Mesendoderm (in vitro differentiated cells): ENCODE measurements around the gene PLA1A.
A peak's percentile ranks its signal among the peaks of the same experiment; 100 is the strongest.

Source experiments
- DNase-seq: peaks from one replicate; pipeline ENCODE4 v3.0.0; 2013
- H2AK5ac ChIP-seq: 2 replicates; pipeline ENCODE4 v1.6.1; 2013; ENCODE audit warnings: low read length, inconsistent platforms
- H2BK120ac ChIP-seq: 2 replicates; pipeline ENCODE4 v1.6.1; 2013; ENCODE audit warnings: low read depth, mild to moderate bottlenecking, low read length, moderate library complexity, mixed read lengths
- H2BK15ac ChIP-seq: replicated peaks from 2 replicates; pipeline ENCODE4 v1.6.1; 2013; ENCODE audit warnings: low read depth, mild to moderate bottlenecking, moderate library complexity
- H2BK5ac ChIP-seq: 2 replicates; pipeline ENCODE4 v1.6.1; 2013; ENCODE audit warnings: low read length, inconsistent platforms
- H3K18ac ChIP-seq: 2 replicates; pipeline ENCODE4 v1.6.1; 2013; ENCODE audit warnings: mild to moderate bottlenecking, low read length, mixed read lengths
- H3K23ac ChIP-seq: one replicate; pipeline ENCODE4 v1.6.1; 2013; ENCODE audit warnings: low read length
- H3K27ac ChIP-seq: 2 replicates; pipeline ENCODE4 v1.5.1; 2013; ENCODE audit warnings: low read depth, mild to moderate bottlenecking, inconsistent platforms, low read length, moderate library complexity
- H3K27me3 ChIP-seq: 2 replicates; pipeline ENCODE4 v1.6.1; 2013; ENCODE audit warnings: low read length, control low read depth, mild to moderate bottlenecking, inconsistent platforms; ENCODE audit not compliant: insufficient read depth, poor library complexity
- H3K36me3 ChIP-seq: 2 replicates; pipeline ENCODE4 v1.6.1; 2013; ENCODE audit warnings: low read length, inconsistent platforms; ENCODE audit not compliant: control insufficient read depth, insufficient read depth
- H3K4ac ChIP-seq: one replicate; pipeline ENCODE4 v1.6.1; 2013; ENCODE audit warnings: low read depth, mild to moderate bottlenecking, low read length, moderate library complexity
- H3K4me1 ChIP-seq: 2 replicates; pipeline ENCODE4 v1.6.1; 2013; ENCODE audit warnings: low read depth, low read length, inconsistent platforms; ENCODE audit not compliant: control insufficient read depth
- H3K4me2 ChIP-seq: 2 replicates; pipeline ENCODE4 v1.6.1; 2013; ENCODE audit warnings: low read length
- H3K4me3 ChIP-seq: 2 replicates; pipeline ENCODE4 v1.5.1; 2013; ENCODE audit warnings: mild to moderate bottlenecking, low read length
- H3K56ac ChIP-seq: one replicate; pipeline ENCODE4 v1.6.1; 2013; ENCODE audit warnings: low read length
- H3K79me1 ChIP-seq: 2 replicates; pipeline ENCODE4 v1.6.1; 2013; ENCODE audit warnings: low read length, inconsistent platforms
- H3K79me2 ChIP-seq: 2 replicates; pipeline ENCODE4 v1.6.1; 2013; ENCODE audit warnings: mild to moderate bottlenecking, low read length; ENCODE audit not compliant: control insufficient read depth, insufficient read depth
- H3K9ac ChIP-seq: 2 replicates; pipeline ENCODE4 v1.6.1; 2013; ENCODE audit warnings: low read length, inconsistent platforms
- H4K5ac ChIP-seq: one replicate; pipeline ENCODE4 v1.6.1; 2013; ENCODE audit warnings: low read length
- H4K8ac ChIP-seq: one replicate; pipeline ENCODE4 v1.6.1; 2013; ENCODE audit warnings: low read depth, mild to moderate bottlenecking, control low read depth, low read length, moderate library complexity
- WGBS: extraction: QIAGEN DNeasy Blood & Tissue Kit; methylation state at CpG from one replicate; pipeline ENCODE4 v1.1.7; 2013; ENCODE audit warnings: low lambda C conversion rate, missing lambda C conversion rate; ENCODE audit not compliant: insufficient coverage; ENCODE audit errors: extremely low coverage; 5-methylcytosine and 5-hydroxymethylcytosine counted together

PLA1A gene

DNA sequence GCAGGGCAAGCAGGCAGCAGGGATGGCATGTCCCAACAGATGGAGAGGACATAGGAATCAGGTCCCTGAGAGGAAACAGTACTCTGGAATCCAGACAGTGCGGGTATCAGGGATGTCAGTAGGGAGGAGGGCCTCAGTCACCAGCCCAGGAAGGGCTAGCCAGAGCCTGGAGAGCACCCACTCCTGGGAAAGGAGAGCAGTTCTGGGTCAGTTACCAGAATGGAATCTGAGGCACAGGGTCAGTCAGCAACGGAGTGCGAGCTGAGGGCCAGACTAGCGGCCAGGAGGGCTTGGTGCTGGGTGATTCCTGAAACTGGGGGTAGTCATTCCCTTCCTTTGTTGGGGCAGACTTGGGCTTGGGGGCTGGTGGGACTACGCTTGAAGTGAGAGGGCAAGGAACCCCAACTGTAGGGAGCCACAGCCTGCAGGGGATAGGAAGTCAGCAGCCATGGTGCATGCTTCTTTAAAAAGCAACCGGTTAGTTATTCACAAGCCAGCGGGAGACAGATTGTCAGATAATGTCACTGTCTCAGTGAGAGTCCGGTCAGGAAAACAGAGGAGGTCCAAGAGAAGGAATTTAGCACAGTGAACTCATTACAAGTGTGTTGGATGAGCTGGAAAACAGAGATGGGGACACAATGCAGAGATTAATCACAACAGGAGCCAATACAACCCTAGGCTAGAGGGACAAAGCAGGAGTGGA is 27.9 kb downstream of the PLA1A start:
- Histone ChIP-seq H3K79me1 (no peaks in the 10 kb centered on the region), H3K27ac (no peak overlapping the region), H3K56ac (peak overlapping the region; percentile 71), H3K18ac (no peak overlapping the region), H4K5ac (no peak overlapping the region), H2BK15ac (no peak overlapping the region), H3K4me2 (no peak overlapping the region), H3K4ac (no peak overlapping the region), H3K79me2 (no peaks in the 10 kb centered on the region), H3K4me3 (no peak overlapping the region), H3K4me1 (peaks cover 11% of the 10 kb centered on the region), H4K8ac (no peak overlapping the region), H2BK120ac (no peak overlapping the region), H3K36me3 (no peaks in the 10 kb centered on the region), H2BK5ac (peak overlapping the region; percentile 4), H3K27me3 (no peaks in the 10 kb centered on the region), H3K9ac (no peak overlapping the region), H2AK5ac (peak overlapping the region; percentile 22), H3K23ac (no peak overlapping the region)
- no CpG with 5 or more reads among the region's 8 CpGs for whole genome bisulfite sequencing
- peak; percentile 67 for DNase-seq

DNA sequence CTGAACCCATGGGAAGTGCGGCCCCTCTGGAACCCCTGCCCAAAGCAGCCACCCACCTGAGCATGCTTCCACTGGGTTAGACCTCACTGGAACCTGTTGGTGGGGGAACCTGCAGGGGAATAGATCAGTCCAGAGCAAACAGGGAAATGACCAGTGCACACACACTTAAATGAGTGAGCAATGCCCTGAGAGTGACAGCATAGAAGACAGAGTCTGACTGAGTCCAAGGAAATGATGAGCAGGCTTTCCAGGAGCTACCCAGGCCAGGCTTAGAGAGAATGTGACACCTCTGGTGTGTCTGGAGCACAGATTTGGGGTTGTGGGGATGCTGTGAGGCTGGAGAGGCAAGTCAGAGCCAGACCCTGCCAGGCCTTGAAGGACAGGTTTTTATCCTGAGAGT is 28.5 kb downstream of the PLA1A start:
- Histone ChIP-seq H2AK5ac (no peak overlapping the region), H3K56ac (no peak overlapping the region), H3K79me2 (no peaks in the 10 kb centered on the region), H3K27me3 (no peaks in the 10 kb centered on the region), H3K4me2 (no peak overlapping the region), H3K4me1 (peaks cover 11% of the 10 kb centered on the region), H3K4me3 (no peak overlapping the region), H2BK5ac (no peak overlapping the region), H3K18ac (no peak overlapping the region), H3K36me3 (no peaks in the 10 kb centered on the region), H4K5ac (no peak overlapping the region), H3K9ac (no peak overlapping the region), H2BK120ac (no peak overlapping the region), H2BK15ac (no peak overlapping the region), H3K27ac (no peak overlapping the region), H3K23ac (no peak overlapping the region), H3K4ac (no peak overlapping the region), H4K8ac (no peak overlapping the region), H3K79me1 (no peaks in the 10 kb centered on the region)
- WGBS: no CpG with 5 or more reads among the region's 1 CpG
- DNase-seq: no peak

DNA sequence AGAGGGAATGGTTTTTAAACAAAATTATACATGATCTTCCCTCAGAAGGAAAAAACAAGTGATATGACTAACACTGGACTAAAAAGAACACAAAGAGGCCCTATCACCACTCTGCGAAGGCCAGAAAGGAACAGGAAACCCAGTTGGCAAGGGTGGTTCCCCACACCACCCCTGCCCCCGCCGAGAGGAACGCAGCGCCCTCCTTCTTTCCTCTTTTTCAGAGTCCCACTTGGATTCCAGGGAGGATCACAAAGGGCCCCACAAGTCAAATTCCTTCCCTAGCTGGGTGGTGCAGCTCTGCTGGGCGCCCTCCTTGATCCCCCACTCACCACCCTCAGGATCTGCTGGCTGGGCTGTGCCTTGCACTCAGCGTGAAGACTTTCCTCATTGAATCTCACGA is 29.8 kb downstream of the PLA1A start:
- H3K4me3 ChIP-seq: no peak overlapping the region
- H3K79me1 ChIP-seq: no peaks in the 10 kb centered on the region
- H4K8ac ChIP-seq: no peak overlapping the region
- H4K5ac ChIP-seq: no peak overlapping the region
- WGBS: no CpG with 5 or more reads among the region's 8 CpGs
- no peaks in the 10 kb centered on the region for H3K79me2 ChIP-seq
- no peak overlapping the region for H3K4me2 ChIP-seq
- no peak overlapping the region for H2AK5ac ChIP-seq
- no peaks in the 10 kb centered on the region for H3K36me3 ChIP-seq
- H3K9ac ChIP-seq: no peak overlapping the region
- H3K23ac ChIP-seq: no peak overlapping the region
- H2BK5ac ChIP-seq: no peak overlapping the region
- peaks cover 11% of the 10 kb centered on the region for H3K4me1 ChIP-seq
- no peak overlapping the region for H3K27ac ChIP-seq
- H3K4ac ChIP-seq: no peak overlapping the region
- no peak overlapping the region for H2BK15ac ChIP-seq
- no peak for DNase-seq
- H3K56ac ChIP-seq: no peak overlapping the region
- H3K18ac ChIP-seq: no peak overlapping the region
- H2BK120ac ChIP-seq: no peak overlapping the region
- H3K27me3 ChIP-seq: no peaks in the 10 kb centered on the region

DNA sequence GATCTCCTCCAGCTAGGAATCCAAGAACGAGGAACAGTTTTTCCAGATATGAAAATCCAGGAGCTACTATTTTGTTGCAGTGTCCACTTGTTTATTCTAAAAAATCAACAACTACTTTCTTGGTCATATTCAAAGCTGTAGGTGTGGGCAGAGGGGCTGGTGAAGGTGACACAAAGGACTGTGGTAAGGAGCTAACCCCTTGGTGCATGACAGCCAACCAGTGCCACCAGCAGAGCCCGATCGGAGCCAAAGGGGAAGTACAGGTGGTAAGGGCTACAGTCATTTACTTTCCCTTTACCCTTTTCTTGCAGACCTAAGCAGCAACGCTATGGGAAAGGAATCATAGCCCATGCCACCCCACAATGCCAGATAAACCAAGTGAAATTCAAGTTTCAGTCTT is 30.7 kb downstream of the PLA1A start:
- H3K27me3 ChIP-seq: no peaks in the 10 kb centered on the region
- no peak for DNase-seq
- H2BK15ac ChIP-seq: no peak overlapping the region
- H3K27ac ChIP-seq: no peak overlapping the region
- H3K4me3 ChIP-seq: no peak overlapping the region
- H3K36me3 ChIP-seq: no peaks in the 10 kb centered on the region
- H3K56ac ChIP-seq: no peak overlapping the region
- H3K18ac ChIP-seq: no peak overlapping the region
- no peak overlapping the region for H3K23ac ChIP-seq
- no peak overlapping the region for H2AK5ac ChIP-seq
- no peaks in the 10 kb centered on the region for H3K79me2 ChIP-seq
- no peak overlapping the region for H4K5ac ChIP-seq
- H2BK120ac ChIP-seq: no peak overlapping the region
- WGBS: no CpG with 5 or more reads among the region's 4 CpGs
- no peak overlapping the region for H3K4ac ChIP-seq
- peaks cover 11% of the 10 kb centered on the region for H3K4me1 ChIP-seq
- no peak overlapping the region for H4K8ac ChIP-seq
- H3K9ac ChIP-seq: no peak overlapping the region
- H3K79me1 ChIP-seq: no peaks in the 10 kb centered on the region
- no peak overlapping the region for H2BK5ac ChIP-seq
- H3K4me2 ChIP-seq: no peak overlapping the region

DNA sequence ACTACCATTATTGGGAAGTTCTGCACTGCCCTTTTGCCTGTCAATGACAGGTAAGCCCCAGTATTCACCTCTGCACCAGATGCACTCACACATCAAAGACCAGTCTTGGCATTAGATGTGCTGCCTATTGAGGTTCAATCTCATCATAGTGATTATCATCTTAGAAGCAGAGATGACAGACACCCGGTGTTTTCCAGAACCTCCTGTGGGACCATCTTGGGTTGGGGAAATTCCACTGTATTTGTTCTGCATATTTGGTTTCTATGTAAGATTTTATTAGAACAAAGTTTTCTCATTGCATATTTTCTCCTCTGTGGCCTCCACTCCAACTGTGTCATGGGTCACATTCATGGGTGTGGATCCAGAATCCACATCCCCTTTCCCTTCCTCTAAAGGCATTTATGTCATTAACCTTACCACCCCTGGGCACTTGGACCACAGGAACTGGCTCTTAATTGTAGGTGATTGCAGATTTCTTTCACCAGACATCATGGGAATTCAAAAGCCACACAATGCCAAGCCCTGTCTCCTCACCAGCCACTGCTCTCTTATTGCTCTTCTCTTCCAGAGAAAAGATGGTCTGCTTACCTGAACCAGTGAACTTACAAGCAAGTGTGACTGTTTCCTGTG is 31.2 kb downstream of the PLA1A start:
- no peak overlapping the region for H3K9ac ChIP-seq
- H3K23ac ChIP-seq: no peak overlapping the region
- no peaks in the 10 kb centered on the region for H3K27me3 ChIP-seq
- H3K79me2 ChIP-seq: no peaks in the 10 kb centered on the region
- H3K4me2 ChIP-seq: no peak overlapping the region
- H3K18ac ChIP-seq: no peak overlapping the region
- peaks cover 11% of the 10 kb centered on the region for H3K4me1 ChIP-seq
- no peak overlapping the region for H2BK120ac ChIP-seq
- no peak overlapping the region for H3K4ac ChIP-seq
- no peak overlapping the region for H3K56ac ChIP-seq
- no peak overlapping the region for H4K8ac ChIP-seq
- no peak for DNase-seq
- H3K36me3 ChIP-seq: no peaks in the 10 kb centered on the region
- no CpG with 5 or more reads among the region's 1 CpG for whole genome bisulfite sequencing
- no peak overlapping the region for H2BK5ac ChIP-seq
- H2AK5ac ChIP-seq: no peak overlapping the region
- H3K4me3 ChIP-seq: no peak overlapping the region
- no peaks in the 10 kb centered on the region for H3K79me1 ChIP-seq
- no peak overlapping the region for H2BK15ac ChIP-seq
- H3K27ac ChIP-seq: no peak overlapping the region
- H4K5ac ChIP-seq: no peak overlapping the region
